IMR-90 (cell line): ENCODE results near the gene OTOG. TPM values are rescaled to one million over a fixed set of nuclear protein-coding genes. Genes with fewer than 3 reads are reported as not detected.

ENCODE experiments used
- ATAC-seq: fragments of 200-7000 bp; cut with Tn5 transposase; 2 replicates; pipeline ENCODE4 v1.9.1; 2020; ENCODE audit warnings: low read depth, mild to moderate bottlenecking, moderate library complexity
- BruUV-seq: library from RNA; stranded (reverse); fragments of 400-500 nt; replicated peaks from 2 replicates; lab custom pipeline; 2021; lab: Mats Ljungman, UMichigan
- CTCF ChIA-PET: fragments of 300-600 bp; formaldehyde crosslinking; extraction: SDS; loops from one replicate; lab custom pipeline; 2021; ENCODE audit warnings: antibody characterized with exemption; lab: Yijun Ruan, JAX
- POLR2A ChIA-PET: fragments of 300-600 bp; sonication (Branson Sonifier 250); formaldehyde crosslinking; loops from one replicate; lab custom pipeline; 2022; ENCODE audit warnings: antibody characterized with exemption; ENCODE audit not compliant: unreplicated experiment; lab: Charles Lee
- DNase-seq: peaks from one replicate; pipeline ENCODE4 v3.0.0; 2013
- H2AFZ ChIP-seq: replicated peaks from 2 replicates; pipeline ENCODE3; 2013; ENCODE audit warnings: low read length, mild to moderate bottlenecking; ENCODE audit not compliant: poor library complexity
- H2AK5ac ChIP-seq: 2 replicates; pipeline ENCODE4 v1.6.1; 2013; ENCODE audit warnings: low read depth, low read length, inconsistent platforms
- H2AK9ac ChIP-seq: replicated peaks from 2 replicates; pipeline ENCODE3; 2013; ENCODE audit warnings: mild to moderate bottlenecking, low read depth, low read length, moderate library complexity; ENCODE audit not compliant: poor library complexity
- H2BK120ac ChIP-seq: 2 replicates; pipeline ENCODE4 v1.6.1; 2013; ENCODE audit warnings: low read depth, low read length, inconsistent platforms
- H2BK15ac ChIP-seq: 3 replicates; pipeline ENCODE4 v1.6.1; 2013; ENCODE audit warnings: low read depth, low read length, inconsistent platforms
- H2BK20ac ChIP-seq: 2 replicates; pipeline ENCODE4 v1.6.1; 2013; ENCODE audit warnings: low read depth, mild to moderate bottlenecking, inconsistent platforms, low read length, moderate library complexity
- H2BK5ac ChIP-seq: 2 replicates; pipeline ENCODE4 v1.6.1; 2013; ENCODE audit warnings: mild to moderate bottlenecking, low read depth, low read length, inconsistent platforms; ENCODE audit not compliant: poor library complexity, severe bottlenecking
- H3K14ac ChIP-seq: replicated peaks from 2 replicates; pipeline ENCODE4 v1.6.1; 2013; ENCODE audit warnings: low read depth, low read length, inconsistent platforms
- H3K18ac ChIP-seq: 2 replicates; pipeline ENCODE4 v1.6.1; 2013; ENCODE audit warnings: low read depth, low read length, control low read depth
- H3K23ac ChIP-seq: 2 replicates; pipeline ENCODE4 v1.6.1; 2013; ENCODE audit warnings: low read depth, low read length, inconsistent platforms
- H3K27ac ChIP-seq: 2 replicates; pipeline ENCODE4 v1.5.1; 2013; ENCODE audit warnings: mild to moderate bottlenecking, control low read depth, low read length; ENCODE audit not compliant: insufficient read depth
- H3K27me3 ChIP-seq: 2 replicates; pipeline ENCODE4 v1.6.1; 2013; ENCODE audit warnings: low read length; ENCODE audit not compliant: control insufficient read depth, insufficient read depth
- H3K36me3 ChIP-seq: 2 replicates; pipeline ENCODE4 v1.6.1; 2013; ENCODE audit warnings: low read length, mixed read lengths; ENCODE audit not compliant: control insufficient read depth, insufficient read depth
- H3K4ac ChIP-seq: 2 replicates; pipeline ENCODE4 v1.6.1; 2013; ENCODE audit warnings: low read depth, low read length, inconsistent platforms
- H3K4me1 ChIP-seq: 2 replicates; pipeline ENCODE4 v1.6.1; 2013; ENCODE audit warnings: low read length, mixed read lengths; ENCODE audit not compliant: control insufficient read depth, insufficient read depth
- H3K4me2 ChIP-seq: 2 replicates; pipeline ENCODE4 v1.6.1; 2013; ENCODE audit warnings: low read depth, mild to moderate bottlenecking, control low read depth, low read length, moderate library complexity
- H3K4me3 ChIP-seq: 2 replicates; pipeline ENCODE4 v1.5.1; 2013; ENCODE audit warnings: low read depth, mild to moderate bottlenecking, control low read depth, low read length, moderate library complexity; ENCODE audit not compliant: insufficient read depth
- H3K56ac ChIP-seq: 2 replicates; pipeline ENCODE4 v1.6.1; 2013; ENCODE audit warnings: low read length, inconsistent platforms; ENCODE audit not compliant: insufficient read depth; ENCODE audit errors: extremely low read depth
- H3K79me1 ChIP-seq, 2 experiments: 2 replicates each; pipeline ENCODE4 v1.6.1; 2013; ENCODE audit warnings: low read length in 2 of 2, inconsistent platforms in 1 of 2, low read depth in 1 of 2
- H3K9ac ChIP-seq: 2 replicates; pipeline ENCODE4 v1.6.1; 2013; ENCODE audit warnings: low read depth, low read length, control low read depth
- H3K9me1 ChIP-seq: 2 replicates; pipeline ENCODE4 v1.6.1; 2013; ENCODE audit warnings: low read length, inconsistent platforms; ENCODE audit not compliant: insufficient read depth
- H3K9me3 ChIP-seq: 2 replicates; pipeline ENCODE4 v1.6.1; 2013; ENCODE audit warnings: low read length; ENCODE audit not compliant: control insufficient read depth, insufficient read depth
- H4K20me1 ChIP-seq: 2 replicates; pipeline ENCODE4 v1.6.1; 2013; ENCODE audit warnings: low read length, inconsistent platforms; ENCODE audit not compliant: insufficient read depth
- H4K5ac ChIP-seq: 2 replicates; pipeline ENCODE4 v1.6.1; 2013; ENCODE audit warnings: mild to moderate bottlenecking, low read depth, low read length, control low read depth
- H4K8ac ChIP-seq, 2 experiments: 2 replicates each; pipeline ENCODE4 v1.6.1; 2013; ENCODE audit warnings: low read depth in 2 of 2, low read length in 2 of 2, control low read depth in 1 of 2, inconsistent platforms in 1 of 2
- H4K91ac ChIP-seq: 2 replicates; pipeline ENCODE4 v1.6.1; 2013; ENCODE audit warnings: low read depth, low read length, inconsistent platforms; ENCODE audit not compliant: insufficient read depth
- CEBPB ChIP-seq: IDR thresholded peaks from 2 replicates; pipeline ENCODE4 v1.6.1; 2012; ENCODE audit warnings: low read depth, low read length, improper control_type of control experiment
- MAZ ChIP-seq: IDR thresholded peaks from 2 replicates; pipeline ENCODE4 v1.6.1; 2012; ENCODE audit warnings: low read depth, mild to moderate bottlenecking, low read length, improper control_type of control experiment, moderate library complexity, borderline replicate concordance
- NFE2L2 ChIP-seq: fragments of 150-350 bp; IDR thresholded peaks from 2 replicates; pipeline ENCODE4 v1.6.1; 2016; ENCODE audit warnings: low read depth, mild to moderate bottlenecking, low read length
- RFX5 ChIP-seq: IDR thresholded peaks from 2 replicates; pipeline ENCODE4 v1.8.0; 2012; ENCODE audit warnings: low read depth, mild to moderate bottlenecking, low read length, moderate library complexity
- SMC3 ChIP-seq: fragments of 150-350 bp; IDR thresholded peaks from 2 replicates; pipeline ENCODE4 v1.6.1; 2016; ENCODE audit warnings: low read depth, mild to moderate bottlenecking, antibody characterized with exemption, low read length, moderate library complexity
- WGBS, 2 experiments: methylation state at CpG; one replicate each; pipeline versions ENCODE4 v1.1.5 to v1.1.7; 2013; ENCODE audit warnings: missing lambda C conversion rate in 2 of 2; ENCODE audit not compliant: insufficient read length in 1 of 2; ENCODE audit errors: extremely low coverage in 2 of 2; 5-methylcytosine and 5-hydroxymethylcytosine counted together
- dilution Hi-C: fragments of 300-500 bp; cut with HindIII; formaldehyde crosslinking; loops from one replicate; pipeline ENCODE4 v1.14.3; 2018; ENCODE audit warnings: low sequenced_read_pairs; ENCODE audit not compliant: unreplicated experiment
- in situ Hi-C: fragments of 300-500 bp; cut with MboI; formaldehyde crosslinking; loops from 3 replicates; pipeline ENCODE4 v1.14.3; 2019; ENCODE audit warnings: low sequenced_read_pairs, inconsistent platforms, mixed read lengths
- intact Hi-C: fragments of 100-400 bp; cut with micrococcal nuclease; formaldehyde crosslinking; loops from 2 replicates; pipeline ENCODE4 v1.10.0; 2022
- polyA plus RNA-seq, 3 experiments: library from polyadenylated mRNA; depleted of rRNA; stranded (reverse); fragments of >200 nt; gene quantifications; 2 replicates each; pipeline ENCODE4 v1.2.3, GENCODE V29; 2012; ENCODE audit warnings: low replicate concordance in 1 of 3
- total RNA-seq: library from RNA; depleted of rRNA; stranded (reverse); fragments of >200 nt; gene quantifications from 2 replicates; pipeline ENCODE4 v1.2.3, GENCODE V29; 2012

Gene OTOG
- total and polyA plus RNA-seq, 2 of the 4 experiments (the other 2 are of a cell fraction), result not detected

DNA sequence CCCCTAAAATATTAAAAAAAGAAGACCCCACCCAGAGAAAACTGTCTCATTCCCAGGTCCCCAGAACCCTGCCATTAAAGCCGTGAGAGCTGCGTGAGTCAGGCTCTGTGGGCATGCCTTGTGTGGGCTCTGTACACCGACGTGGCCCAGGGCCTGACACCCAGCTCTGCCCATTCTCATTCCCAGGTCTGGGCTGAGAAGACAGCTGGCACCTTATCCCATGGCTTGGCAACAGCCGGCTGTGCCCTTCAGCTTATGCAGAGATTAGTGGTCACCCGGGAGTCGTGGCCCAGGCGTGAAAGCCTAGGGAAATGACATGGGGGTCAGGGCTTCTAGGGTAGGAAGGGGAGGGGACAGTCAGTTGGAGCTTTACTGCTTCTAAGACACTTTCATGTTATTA, 31.9 kb downstream of the OTOG start:
- CTCF ChIA-PET, result no interaction called here
- H4K91ac ChIP-seq, result no peak overlapping the region
- ATAC-seq (no peak), DNase-seq (no peak)
- no peak overlapping the region for H3K9ac ChIP-seq
- H3K27me3 ChIP-seq, result 0 out of 2 replicates have a peak, but pooled peaks cover 1% of the 10 kb centered on the region
- BruUV-seq, result no TSS peak
- H2AK5ac ChIP-seq, result no peak overlapping the region
- no peak overlapping the region for H3K18ac ChIP-seq
- H3K56ac ChIP-seq, result no peak overlapping the region
- H4K5ac ChIP-seq, result no peak overlapping the region
- dilution Hi-C loops (no loop called here), intact Hi-C loops (no loop called here), in situ Hi-C loops (no loop called here)
- H3K4ac ChIP-seq, result no peak overlapping the region
- no peak overlapping the region for H2AK9ac ChIP-seq
- no peak overlapping the region for H3K14ac ChIP-seq
- H4K8ac ChIP-seq, result no peak overlapping the region
- no peak overlapping the region for H2AFZ ChIP-seq
- H3K4me2 ChIP-seq, result no peak overlapping the region
- POLR2A ChIA-PET, result no interaction called here
- no peak overlapping the region for H3K23ac ChIP-seq
- no peak overlapping the region for H2BK5ac ChIP-seq
- H3K4me3 ChIP-seq, result no peak overlapping the region
- H3K9me1 ChIP-seq, result no peaks in the 10 kb centered on the region
- H3K36me3 ChIP-seq, result no peaks in the 10 kb centered on the region
- WGBS, 2 experiments, result no CpG with 5 or more reads among the region's 8 CpGs
- H2BK120ac ChIP-seq, result no peak overlapping the region
- H2BK15ac ChIP-seq, result no peak overlapping the region
- H3K9me3 ChIP-seq, result no peaks in the 10 kb centered on the region
- H4K20me1 ChIP-seq, result no peaks in the 10 kb centered on the region
- H3K79me1 ChIP-seq, result no peaks in the 10 kb centered on the region
- no peak overlapping the region for H2BK20ac ChIP-seq
- TF ChIP-seq CEBPB (no peak), NFE2L2 (no peak), MAZ (no peak), RFX5 (no peak), SMC3 (no peak)
- no peaks in the 10 kb centered on the region for H3K4me1 ChIP-seq
- H3K27ac ChIP-seq, result no peak overlapping the region
